ENCODE results near the gene MAP3K9. TPM values are rescaled to one million over a fixed set of nuclear protein-coding genes. Genes with fewer than 3 reads are reported as not detected.

MAP3K9 gene
- total and polyA plus RNA-seq, 2 donors from 2014 or later, result 1.0 to 8.3 TPM

DNA sequence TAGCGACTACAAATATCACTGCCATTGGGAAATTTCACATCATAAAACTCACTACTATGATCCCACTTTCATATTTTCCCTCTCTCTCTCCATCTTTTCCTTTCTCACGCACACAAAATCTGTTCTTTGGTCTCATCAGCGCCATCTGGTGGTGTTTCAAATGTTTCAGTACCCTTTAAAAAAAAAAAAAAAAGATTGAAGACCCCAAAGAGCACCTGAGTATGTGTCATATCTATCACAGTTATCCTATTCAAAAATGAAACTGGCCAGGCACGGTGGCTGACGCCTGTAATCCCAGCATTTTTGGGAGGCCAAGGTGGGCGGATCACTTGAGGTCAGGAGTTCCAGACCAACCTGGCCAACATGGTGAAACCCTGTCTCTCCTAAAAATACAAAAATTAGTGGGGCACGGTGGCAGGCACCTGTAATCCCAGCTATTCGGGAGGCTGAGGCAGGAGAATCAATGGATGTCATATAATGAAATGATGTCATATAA, 95.2 kb downstream of the MAP3K9 start:
- H3K27me3 ChIP-seq (ENCODE audit: control insufficient read depth, insufficient read depth, low read length), result no peaks in the 10 kb centered on the region
- TF ChIP-seq, protein P1, sequence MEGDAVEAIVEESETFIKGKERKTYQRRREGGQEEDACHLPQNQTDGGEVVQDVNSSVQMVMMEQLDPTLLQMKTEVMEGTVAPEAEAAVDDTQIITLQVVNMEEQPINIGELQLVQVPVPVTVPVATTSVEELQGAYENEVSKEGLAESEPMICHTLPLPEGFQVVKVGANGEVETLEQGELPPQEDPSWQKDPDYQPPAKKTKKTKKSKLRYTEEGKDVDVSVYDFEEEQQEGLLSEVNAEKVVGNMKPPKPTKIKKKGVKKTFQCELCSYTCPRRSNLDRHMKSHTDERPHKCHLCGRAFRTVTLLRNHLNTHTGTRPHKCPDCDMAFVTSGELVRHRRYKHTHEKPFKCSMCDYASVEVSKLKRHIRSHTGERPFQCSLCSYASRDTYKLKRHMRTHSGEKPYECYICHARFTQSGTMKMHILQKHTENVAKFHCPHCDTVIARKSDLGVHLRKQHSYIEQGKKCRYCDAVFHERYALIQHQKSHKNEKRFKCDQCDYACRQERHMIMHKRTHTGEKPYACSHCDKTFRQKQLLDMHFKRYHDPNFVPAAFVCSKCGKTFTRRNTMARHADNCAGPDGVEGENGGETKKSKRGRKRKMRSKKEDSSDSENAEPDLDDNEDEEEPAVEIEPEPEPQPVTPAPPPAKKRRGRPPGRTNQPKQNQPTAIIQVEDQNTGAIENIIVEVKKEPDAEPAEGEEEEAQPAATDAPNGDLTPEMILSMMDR (IDR thresholded peaks at IDR 0.05; ENCODE audit: borderline replicate concordance, extremely low read depth, insufficient read depth), result peak; percentile 71
- H3K27ac ChIP-seq (ENCODE audit: low read depth in 2 of 2, low read length in 2 of 2), result no peak overlapping the region
- no peak overlapping the region for H3K9ac ChIP-seq (ENCODE audit: low read length in 3 of 3)
- DNase-seq, result peak in 3 of 5 donors; percentile 35 to 90 (median 70)
- no peak overlapping the region for H3K4me3 ChIP-seq (ENCODE audit: low read length in 3 of 3)
- H3K36me3 ChIP-seq (ENCODE audit: control insufficient read depth in 2 of 3, insufficient read depth in 3 of 3, low read length in 3 of 3), result no peaks in the 10 kb centered on the region
- intact Hi-C loops (cut with DNase I), result no loop called here
- H3K4me1 ChIP-seq (ENCODE audit: control insufficient read depth in 2 of 3, insufficient read depth in 2 of 3, low read depth in 1 of 3, low read length in 3 of 3), result no peaks in the 10 kb centered on the region
- FAIRE-seq, result no peak
- no peaks in the 10 kb centered on the region for H3K9me3 ChIP-seq (ENCODE audit: control insufficient read depth in 2 of 3, insufficient read depth in 1 of 3, low read length in 3 of 3)

DNA sequence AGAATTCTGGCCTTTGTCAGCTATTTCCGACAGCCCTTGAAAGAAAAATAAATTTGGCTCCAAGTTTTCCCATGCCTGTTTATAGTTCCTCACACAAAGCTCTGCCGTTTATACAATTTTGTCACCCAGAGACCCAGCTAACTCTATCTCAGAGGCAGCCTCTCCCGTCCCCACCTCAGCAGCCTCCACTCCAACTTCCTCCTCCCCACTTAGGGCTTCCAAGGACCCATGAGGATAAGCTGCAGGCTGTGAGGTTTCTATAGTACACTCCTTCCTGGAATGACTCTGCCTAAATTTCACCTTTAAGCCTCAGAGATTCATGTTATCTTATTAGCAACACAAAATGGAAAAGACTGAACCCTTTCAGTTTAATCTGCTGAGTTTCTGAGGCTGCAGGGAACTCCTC, 95.8 kb downstream of the MAP3K9 start:
- H3K27ac ChIP-seq (ENCODE audit: low read depth in 2 of 2, low read length in 2 of 2), result peak overlapping the region in 1 of 2 donors; percentile 26

DNA sequence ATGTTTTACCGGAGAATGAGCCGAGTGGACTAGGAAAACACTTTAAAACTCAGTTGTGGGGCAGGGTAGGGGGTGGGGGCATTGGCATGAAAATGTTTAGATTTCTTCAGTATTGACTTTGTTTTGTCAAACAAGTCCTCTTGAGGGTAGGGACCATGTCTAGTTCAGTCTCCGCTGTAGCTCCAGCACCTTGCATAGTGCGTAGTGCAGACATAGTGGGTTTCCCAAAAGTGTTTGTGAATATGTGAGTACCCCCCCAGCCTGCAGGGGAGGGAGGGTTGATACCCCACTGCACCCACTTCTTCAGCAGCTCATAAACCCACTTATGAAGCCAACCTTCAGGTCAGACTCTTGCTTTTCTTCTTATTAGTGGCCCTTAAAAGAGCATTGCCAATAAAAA, 96.2 kb downstream of the MAP3K9 start:
- Histone ChIP-seq H3K27me3 (ENCODE audit: control insufficient read depth, insufficient read depth, low read length) (no peaks in the 10 kb centered on the region), H3K27ac (ENCODE audit: low read depth in 2 of 2, low read length in 2 of 2) (no peak overlapping the region), H3K9ac (ENCODE audit: low read length in 3 of 3) (no peak overlapping the region), H3K9me3 (ENCODE audit: control insufficient read depth in 2 of 3, insufficient read depth in 1 of 3, low read length in 3 of 3) (no peaks in the 10 kb centered on the region), H3K4me1 (ENCODE audit: control insufficient read depth in 2 of 3, insufficient read depth in 2 of 3, low read depth in 1 of 3, low read length in 3 of 3) (no peaks in the 10 kb centered on the region), H3K36me3 (ENCODE audit: control insufficient read depth in 2 of 3, insufficient read depth in 3 of 3, low read length in 3 of 3) (no peaks in the 10 kb centered on the region), H3K4me3 (ENCODE audit: low read length in 3 of 3) (no peak overlapping the region)
- TF ChIP-seq, protein P1 (IDR thresholded peaks at IDR 0.05; ENCODE audit: borderline replicate concordance, extremely low read depth, insufficient read depth), result no peak
- FAIRE-seq, result no peak
- no peak for DNase-seq
- intact Hi-C loops (cut with DNase I), result no loop called here

More for the DNA sequence above, 95.8 kb downstream of the MAP3K9 start:
- no peak for FAIRE-seq
- no peaks in the 10 kb centered on the region for H3K36me3 ChIP-seq (ENCODE audit: control insufficient read depth in 2 of 3, insufficient read depth in 3 of 3, low read length in 3 of 3)
- no peaks in the 10 kb centered on the region for H3K4me1 ChIP-seq (ENCODE audit: control insufficient read depth in 2 of 3, insufficient read depth in 2 of 3, low read depth in 1 of 3, low read length in 3 of 3)
- intact Hi-C loops (cut with DNase I), result no loop called here
- H3K27me3 ChIP-seq (ENCODE audit: control insufficient read depth, insufficient read depth, low read length), result no peaks in the 10 kb centered on the region
- peak in 2 of 5 donors; percentile 51 to 67 for DNase-seq
- H3K4me3 ChIP-seq (ENCODE audit: low read length in 3 of 3), result no peak overlapping the region
- TF ChIP-seq, protein P1 (IDR thresholded peaks at IDR 0.05; ENCODE audit: borderline replicate concordance, extremely low read depth, insufficient read depth), result no peak
- no peak overlapping the region for H3K9ac ChIP-seq (ENCODE audit: low read length in 3 of 3)
- no peaks in the 10 kb centered on the region for H3K9me3 ChIP-seq (ENCODE audit: control insufficient read depth in 2 of 3, insufficient read depth in 1 of 3, low read length in 3 of 3)

DNA sequence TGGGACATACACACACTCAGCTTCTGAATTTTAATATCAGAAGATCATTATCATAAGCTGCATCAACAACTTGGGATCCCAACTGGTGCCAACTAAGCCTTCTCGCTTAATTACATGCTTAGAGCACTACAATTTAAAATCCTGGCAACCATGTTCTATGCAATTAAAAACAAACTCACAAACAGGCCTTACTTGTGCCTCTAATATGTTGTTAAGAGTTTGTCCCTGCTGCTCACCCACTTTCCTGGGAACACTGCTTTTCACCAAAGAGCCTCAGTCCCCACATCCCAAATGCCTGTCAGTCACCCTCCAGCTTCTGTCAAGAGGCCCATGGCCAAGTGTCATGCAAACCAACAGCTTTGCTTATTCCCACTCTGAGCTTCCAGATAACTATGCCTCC, 97.9 kb downstream of the MAP3K9 start:
- no peak overlapping the region for H3K27ac ChIP-seq (ENCODE audit: low read depth in 2 of 2, low read length in 2 of 2)
- DNase-seq (no peak), FAIRE-seq (no peak)
- TF ChIP-seq, protein P1 (IDR thresholded peaks at IDR 0.05; ENCODE audit: borderline replicate concordance, extremely low read depth, insufficient read depth), result no peak
- H3K4me1 ChIP-seq (ENCODE audit: control insufficient read depth in 2 of 3, insufficient read depth in 2 of 3, low read depth in 1 of 3, low read length in 3 of 3), result no peaks in the 10 kb centered on the region
- H3K36me3 ChIP-seq (ENCODE audit: control insufficient read depth in 2 of 3, insufficient read depth in 3 of 3, low read length in 3 of 3), result no peaks in the 10 kb centered on the region
- H3K27me3 ChIP-seq (ENCODE audit: control insufficient read depth, insufficient read depth, low read length), result no peaks in the 10 kb centered on the region
- no peak overlapping the region for H3K4me3 ChIP-seq (ENCODE audit: low read length in 3 of 3)
- H3K9me3 ChIP-seq (ENCODE audit: control insufficient read depth in 2 of 3, insufficient read depth in 1 of 3, low read length in 3 of 3), result no peaks in the 10 kb centered on the region
- H3K9ac ChIP-seq (ENCODE audit: low read length in 3 of 3), result no peak overlapping the region
- intact Hi-C loops (cut with DNase I), result no loop called here

Data from kidney (tissue), 14 donors.